ENCODE results near the gene PPP1R12C. TPM values are rescaled to one million over a fixed set of nuclear protein-coding genes. Genes with fewer than 3 reads are reported as not detected.
A peak's percentile ranks its signal among the peaks of the same experiment; 100 is the strongest.

PPP1R12C gene
- total RNA-seq, 2 donors from 2014 or later: 98.2 to 107 TPM

- Histone ChIP-seq H3K36me3 (ENCODE audit: control insufficient read depth, insufficient read depth, low read length) (no peaks in the 10 kb centered on the region), H3K4me3 (ENCODE audit: low read length) (no peak overlapping the region), H3K27ac (ENCODE audit: low read depth, low read length) (no peak overlapping the region), H3K9ac (ENCODE audit: extremely low read depth, low read length, poor library complexity, severe bottlenecking) (no peak overlapping the region), H3K27me3 (ENCODE audit: control insufficient read depth, insufficient read depth, low read length, poor library complexity, severe bottlenecking) (no peaks in the 10 kb centered on the region), H3K9me3 (ENCODE audit: control insufficient read depth, low read length) (peaks cover 8% of the 10 kb centered on the region), H3K4me1 (ENCODE audit: control insufficient read depth, insufficient read depth, low read length) (no peaks in the 10 kb centered on the region)
- H3K27ac Mint-ChIP-seq: no peak overlapping the region
- DNase-seq: peak; percentile 68
- no peak overlapping the region for H3K4me3 Mint-ChIP-seq
- no peak for TF ChIP-seq CTCF (conservative IDR thresholded peaks at IDR 0.05)
- peaks cover 8% of the 10 kb centered on the region for H3K36me3 Mint-ChIP-seq (ENCODE audit: low read depth)
- H3K27me3 Mint-ChIP-seq (ENCODE audit: insufficient read depth): peaks cover 68% of the 10 kb centered on the region
- WGBS, 2 experiments (ENCODE audit: insufficient coverage in 1 of 2, insufficient read length in 1 of 2): 30 to 37% methylated on average over 2 to 8 of the region's 9 CpGs
- peaks cover 4% of the 10 kb centered on the region for H3K9me3 Mint-ChIP-seq
- H3K4me1 Mint-ChIP-seq: peaks cover 10% of the 10 kb centered on the region
Measured at GRCh38 chr19:55147545-55148251, 30.3 kb upstream of the PPP1R12C start.

GRCh38 chr19:55146705-55147273 is 29.4 kb upstream of the PPP1R12C start:
- TF ChIP-seq CTCF (conservative IDR thresholded peaks at IDR 0.05): no peak
- H3K4me1 Mint-ChIP-seq: peaks cover 11% of the 10 kb centered on the region
- H3K9me3 Mint-ChIP-seq: peaks cover under 1% of the 10 kb centered on the region
- peaks cover 3% of the 10 kb centered on the region for H3K9me3 ChIP-seq (ENCODE audit: control insufficient read depth, low read length)
- H3K36me3 Mint-ChIP-seq (ENCODE audit: low read depth): peaks cover 5% of the 10 kb centered on the region
- peak overlapping the region; percentile 53 for H3K4me3 ChIP-seq (ENCODE audit: low read length)
- H3K27ac Mint-ChIP-seq: no peak overlapping the region
- no peak overlapping the region for H3K27ac ChIP-seq (ENCODE audit: low read depth, low read length)
- peak; percentile 96 for DNase-seq
- H3K27me3 Mint-ChIP-seq (ENCODE audit: insufficient read depth): peaks cover 70% of the 10 kb centered on the region
- no peaks in the 10 kb centered on the region for H3K36me3 ChIP-seq (ENCODE audit: control insufficient read depth, insufficient read depth, low read length)
- H3K27me3 ChIP-seq (ENCODE audit: control insufficient read depth, insufficient read depth, low read length, poor library complexity, severe bottlenecking): no peaks in the 10 kb centered on the region
- no peaks in the 10 kb centered on the region for H3K4me1 ChIP-seq (ENCODE audit: control insufficient read depth, insufficient read depth, low read length)
- WGBS, 2 experiments (ENCODE audit: insufficient coverage in 1 of 2, insufficient read length in 1 of 2): 9% methylated on average over 22 of the region's 27 CpGs; no CpG with 5 or more reads in 1 of the 2 experiments
- peak overlapping the region; percentile 39 for H3K4me3 Mint-ChIP-seq
- H3K9ac ChIP-seq (ENCODE audit: extremely low read depth, low read length, poor library complexity, severe bottlenecking): no peak overlapping the region

GRCh38 chr19:55146078-55146704 is 28.8 kb upstream of the PPP1R12C start:
- no peaks in the 10 kb centered on the region for H3K4me1 ChIP-seq (ENCODE audit: control insufficient read depth, insufficient read depth, low read length)
- peak; percentile 84 for DNase-seq
- WGBS, 2 experiments (ENCODE audit: insufficient coverage in 1 of 2, insufficient read length in 1 of 2): 4% methylated on average over 27 of the region's 41 CpGs; no CpG with 5 or more reads in 1 of the 2 experiments
- peak overlapping the region; percentile 53 for H3K4me3 ChIP-seq (ENCODE audit: low read length)
- H3K27me3 Mint-ChIP-seq (ENCODE audit: insufficient read depth): peaks cover 72% of the 10 kb centered on the region
- H3K4me1 Mint-ChIP-seq: peaks cover 13% of the 10 kb centered on the region
- H3K27me3 ChIP-seq (ENCODE audit: control insufficient read depth, insufficient read depth, low read length, poor library complexity, severe bottlenecking): no peaks in the 10 kb centered on the region
- H3K9ac ChIP-seq (ENCODE audit: extremely low read depth, low read length, poor library complexity, severe bottlenecking): no peak overlapping the region
- peak overlapping the region; percentile 39 for H3K4me3 Mint-ChIP-seq
- H3K9me3 ChIP-seq (ENCODE audit: control insufficient read depth, low read length): no peaks in the 10 kb centered on the region
- TF ChIP-seq CTCF (conservative IDR thresholded peaks at IDR 0.05): peak; percentile 82
- H3K9me3 Mint-ChIP-seq: no peaks in the 10 kb centered on the region
- H3K27ac Mint-ChIP-seq: no peak overlapping the region
- no peak overlapping the region for H3K27ac ChIP-seq (ENCODE audit: low read depth, low read length)
- no peaks in the 10 kb centered on the region for H3K36me3 Mint-ChIP-seq (ENCODE audit: low read depth)
- H3K36me3 ChIP-seq (ENCODE audit: control insufficient read depth, insufficient read depth, low read length): no peaks in the 10 kb centered on the region

Data from endodermal cell (in vitro differentiated cells).